Measurements from ENCODE around the gene CFAP141. TPM values are rescaled to one million over a fixed set of nuclear protein-coding genes. Genes with fewer than 3 reads are reported as not detected.

The CFAP141 gene
- polyA plus RNA-seq, 2 of the 4 experiments (the other 2 are of a cell fraction), result not detected

GRCh38 chr1:154179946-154180687, 26.0 kb downstream of the CFAP141 start:
- DNase-seq (ENCODE audit: low read depth in 1 of 2, low spot score in 1 of 2), result no peak
- no peaks in the 10 kb centered on the region for H3K9me3 ChIP-seq
- POLR2A ChIA-PET, result interaction anchor here (1.0 kb wide), 1 partner anchor 189 kb away, joined by 3 read pairs; the partner anchor contains the start of gene RPS27
- H3K4me2 ChIP-seq, result peak overlapping the region; percentile 98
- peaks cover 65% of the 10 kb centered on the region for H3K4me1 ChIP-seq
- TF ChIP-seq FOSB (CRISPR knock-in tag; IDR thresholded peaks at IDR 0.05), result no peak
- no peak for TF ChIP-seq ZSCAN20 (CRISPR knock-in tag; IDR thresholded peaks at IDR 0.05)
- TF ChIP-seq RNF2 (IDR thresholded peaks at IDR 0.05; ENCODE audit: borderline replicate concordance, low read depth), result no peak
- TF ChIP-seq RARB (CRISPR knock-in tag; IDR thresholded peaks at IDR 0.05), result no peak
- no peak for TF ChIP-seq MYC (IDR thresholded peaks at IDR 0.05; ENCODE audit: borderline replicate concordance, low read length)
- no peak for TF ChIP-seq NFE2L2 (conservative IDR thresholded peaks at IDR 0.05; ENCODE audit: low read length)
- no peak for TF ChIP-seq GATA3 (IDR thresholded peaks at IDR 0.05; ENCODE audit: borderline replicate concordance)
- no peak for TF ChIP-seq BHLHE40 (IDR thresholded peaks at IDR 0.05; ENCODE audit: low read depth, low read length)
- TF ChIP-seq KDM5A (IDR thresholded peaks at IDR 0.05), result no peak
- no peak for TF ChIP-seq MAFK (IDR thresholded peaks at IDR 0.05; ENCODE audit: partially characterized antibody)
- no peak for TF ChIP-seq HOXA7 (CRISPR knock-in tag; IDR thresholded peaks at IDR 0.05)
- TF ChIP-seq JUNB (IDR thresholded peaks at IDR 0.05), result no peak
- no peak for TF ChIP-seq EHMT2 (IDR thresholded peaks at IDR 0.05; ENCODE audit: low read depth)
- WGBS (ENCODE audit: missing lambda C conversion rate), result 84% methylated on average over 3 of the region's 3 CpGs
- ATAC-seq, result no peak
- FAIRE-seq, result no peak
- H3K4me3 ChIP-seq, result no peak overlapping the region
- CTCF ChIA-PET, result interaction anchor here (0.7 to 1.5 kb wide), 2 partner anchors 19 to 383 kb away, joined by 3 to 6 read pairs; no protein-coding TSS in a partner anchor
- H3K27ac ChIP-seq, result no peak overlapping the region

- Histone ChIP-seq H3K27ac (no peak overlapping the region), H3K4me2 (peak overlapping the region; percentile 51), H3K4me3 (no peak overlapping the region), H3K9me3 (no peaks in the 10 kb centered on the region), H3K4me1 (peaks cover 64% of the 10 kb centered on the region)
- ATAC-seq, result no peak
- ChIA-PET POLR2A (no interaction called here), CTCF (interaction anchor here (1.4 kb wide), 1 partner anchor 93 kb away, joined by 4 read pairs; no protein-coding TSS in a partner anchor)
- DNase-seq (ENCODE audit: low read depth in 1 of 2, low spot score in 1 of 2), result no peak
- no peak for TF ChIP-seq ESRRA (IDR thresholded peaks at IDR 0.05; ENCODE audit: borderline replicate concordance, low read length)
- no peak for TF ChIP-seq HES2 (IDR thresholded peaks at IDR 0.05)
- no peak for TF ChIP-seq TFCP2L1 (CRISPR knock-in tag; IDR thresholded peaks at IDR 0.05)
- no peak for TF ChIP-seq RCOR1 (IDR thresholded peaks at IDR 0.05; ENCODE audit: low read depth, low read length)
- TF ChIP-seq EHMT2 (IDR thresholded peaks at IDR 0.05; ENCODE audit: low read depth), result no peak
- TF ChIP-seq ZSCAN20 (CRISPR knock-in tag; IDR thresholded peaks at IDR 0.05), result no peak
- TF ChIP-seq HDAC2 (IDR thresholded peaks at IDR 0.05), result no peak
- no peak for TF ChIP-seq HMGXB4 (CRISPR knock-in tag; IDR thresholded peaks at IDR 0.05; ENCODE audit: borderline replicate concordance)
- TF ChIP-seq MAFK (IDR thresholded peaks at IDR 0.05; ENCODE audit: partially characterized antibody), result no peak
- TF ChIP-seq NR3C1 (IDR thresholded peaks at IDR 0.05), result no peak
- no peak for TF ChIP-seq PHF8 (IDR thresholded peaks at IDR 0.05; ENCODE audit: borderline replicate concordance, low read depth)
- no peak for TF ChIP-seq BHLHE40 (IDR thresholded peaks at IDR 0.05; ENCODE audit: low read depth, low read length)
- no peak for TF ChIP-seq RFX5 (IDR thresholded peaks at IDR 0.05)
- no peak for TF ChIP-seq GATA3 (IDR thresholded peaks at IDR 0.05; ENCODE audit: borderline replicate concordance)
- TF ChIP-seq RNF2 (IDR thresholded peaks at IDR 0.05; ENCODE audit: borderline replicate concordance, low read depth), result no peak
- TF ChIP-seq MYC (IDR thresholded peaks at IDR 0.05; ENCODE audit: borderline replicate concordance, low read length), result no peak
- no peak for TF ChIP-seq USF2 (IDR thresholded peaks at IDR 0.05)
- TF ChIP-seq POLR2A (IDR thresholded peaks at IDR 0.05; ENCODE audit: low read length), result no peak
- no peak for TF ChIP-seq ZNF302 (CRISPR knock-in tag; IDR thresholded peaks at IDR 0.05)
- no peak for TF ChIP-seq FOSB (CRISPR knock-in tag; IDR thresholded peaks at IDR 0.05)
- FAIRE-seq, result no peak
- 69% methylated on average over 10 of the region's 10 CpGs for WGBS (ENCODE audit: missing lambda C conversion rate)
These were observed 27.0 kb downstream of the CFAP141 start for GRCh38 chr1:154178911-154179811.

Data from A549 (cell line).